Endothelial cell of umbilical vein (primary cell): Measurements from ENCODE around the gene CAMSAP1.
"Not testable (repeated sequence)": the region's sequence is repeated elsewhere in the genome, so short reads cannot be mapped to it uniquely, and the experiment has no call there.

Source experiments
- CTCF ChIP-seq, 2 donors: IDR thresholded peaks; 1 replicate in 1 of 2; 2 replicates in 1 of 2; pipeline ENCODE4 v1.5.1; 2011; ENCODE audit warnings: low read length in 2 of 2, mild to moderate bottlenecking in 2 of 2, moderate library complexity in 2 of 2, control low read depth in 1 of 2, inconsistent platforms in 1 of 2, low read depth in 1 of 2; ENCODE audit not compliant: insufficient read depth in 1 of 2; ENCODE audit errors: extremely low read depth in 1 of 2
- EZH2 ChIP-seq: IDR thresholded peaks from 2 replicates; pipeline ENCODE4 v1.6.1; 2012; ENCODE audit warnings: borderline replicate concordance, low read depth, mild to moderate bottlenecking, moderate library complexity, low read length, inconsistent platforms; ENCODE audit not compliant: severe bottlenecking
- FOS ChIP-seq: IDR thresholded peaks from 2 replicates; pipeline ENCODE4 v1.6.1; 2011; ENCODE audit warnings: mild to moderate bottlenecking, low read length, moderate library complexity, borderline replicate concordance; ENCODE audit not compliant: insufficient read depth
- GATA2 ChIP-seq: IDR thresholded peaks from 2 replicates; pipeline ENCODE4 v1.7.0; 2011; ENCODE audit warnings: low read depth, mild to moderate bottlenecking, moderate library complexity, mixed read lengths, low read length; ENCODE audit not compliant: insufficient read length, insufficient read depth
- JUN ChIP-seq: IDR thresholded peaks from 2 replicates; pipeline ENCODE4 v1.6.1; 2011; ENCODE audit warnings: borderline replicate concordance, low read depth; ENCODE audit not compliant: insufficient read length, insufficient read depth
- MAX ChIP-seq: IDR thresholded peaks from 2 replicates; pipeline ENCODE4 v1.6.1; 2011; ENCODE audit not compliant: insufficient read depth, insufficient read length
- POLR2A ChIP-seq: IDR thresholded peaks from 2 replicates; pipeline ENCODE4 v1.6.1; 2012; ENCODE audit warnings: low read depth, mild to moderate bottlenecking, control low read depth, low read length
- POLR2AphosphoS5 ChIP-seq: IDR thresholded peaks from 2 replicates; pipeline ENCODE4 v1.6.1; 2012; ENCODE audit warnings: low read depth, mild to moderate bottlenecking, control low read depth, low read length, moderate library complexity; ENCODE audit not compliant: insufficient read depth

- TF ChIP-seq POLR2AphosphoS5; CTCF (IDR thresholded peaks at IDR 0.05; ENCODE audit: extremely low read depth in 1 of 2, insufficient read depth in 1 of 2, low read depth in 1 of 2, low read length in 2 of 2); GATA2; JUN; EZH2; MAX; FOS; POLR2A: not testable (repeated sequence)
These were observed 3.9 kb upstream of the CAMSAP1 start for GRCh38 chr9:135911233-135911632.
